Measurements from ENCODE around the gene EHBP1.

Gene EHBP1

GRCh38 chr2:62956651-62957050, 251.1 kb downstream of the EHBP1 start:
- no peak for DNase-seq

DNA sequence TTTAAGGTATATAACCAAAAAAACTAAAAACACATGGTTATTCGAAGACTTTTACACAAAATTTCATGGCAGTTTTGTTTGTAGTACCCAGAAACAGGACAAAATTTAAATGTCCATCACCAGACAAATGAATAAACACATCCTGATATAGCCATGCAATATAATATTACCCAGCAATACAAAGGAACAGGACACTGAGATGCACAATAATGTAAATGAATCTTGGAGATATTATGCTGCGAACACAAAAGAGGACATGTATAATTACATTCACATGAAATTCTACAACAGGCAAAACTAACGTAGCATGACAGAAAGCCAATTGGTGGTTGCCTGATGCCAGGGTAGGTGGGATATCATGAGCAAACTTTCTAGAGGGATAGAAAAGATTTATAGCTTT, 252.7 kb downstream of the EHBP1 start:
- no peak for DNase-seq

GRCh38 chr2:62964050-62964449, 258.5 kb downstream of the EHBP1 start:
- DNase-seq: no peak

- no peak for DNase-seq
These were observed 259.2 kb downstream of the EHBP1 start for GRCh38 chr2:62964671-62965070.

- DNase-seq: no peak
These were observed 261.5 kb downstream of the EHBP1 start for GRCh38 chr2:62966991-62967390.

GRCh38 chr2:62968168-62968567, 262.7 kb downstream of the EHBP1 start:
- DNase-seq: no peak

DNA sequence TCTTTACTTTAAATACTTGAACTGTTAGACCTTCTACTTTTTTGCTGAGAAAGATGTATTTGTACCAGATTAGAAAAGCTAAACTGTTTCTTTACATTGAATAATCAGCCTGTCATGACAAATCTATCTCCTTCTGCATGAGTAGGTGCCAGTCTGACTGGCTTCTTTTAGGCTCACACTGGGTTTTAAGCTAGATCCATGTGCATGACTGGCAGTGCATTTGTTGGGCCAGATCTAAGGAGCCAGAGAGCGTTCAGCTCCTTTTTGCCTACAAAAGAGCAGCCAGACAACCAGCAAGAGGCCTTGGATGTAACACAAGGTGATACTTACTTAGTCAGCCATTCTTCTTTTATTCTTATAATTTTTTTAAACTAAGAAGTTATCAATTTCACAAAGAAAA, 263.2 kb downstream of the EHBP1 start:
- DNase-seq: no peak

DNA sequence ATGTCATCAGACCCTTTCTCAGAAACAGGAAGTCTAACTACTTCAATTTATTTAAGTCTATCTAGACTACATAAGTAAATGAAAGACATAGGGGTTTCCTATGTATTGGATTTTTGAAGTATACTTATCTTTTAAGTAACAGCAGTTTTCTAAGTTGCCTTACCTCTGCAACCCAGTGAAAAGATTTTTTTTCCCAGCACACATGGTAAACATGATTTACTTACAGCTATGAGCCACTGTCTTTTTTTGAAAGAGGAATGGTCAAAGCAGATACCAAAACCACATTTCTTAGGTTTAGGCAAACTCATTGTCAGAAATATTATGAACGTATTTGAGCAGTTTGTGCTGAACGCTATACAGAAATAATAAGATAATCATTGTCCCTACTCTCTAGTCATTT, 266.4 kb downstream of the EHBP1 start:
- DNase-seq: no peak

GRCh38 chr2:62972601-62973000, 267.1 kb downstream of the EHBP1 start:
- DNase-seq: no peak

GRCh38 chr2:62974999-62975398, 269.5 kb downstream of the EHBP1 start:
- DNase-seq: no peak

DNA sequence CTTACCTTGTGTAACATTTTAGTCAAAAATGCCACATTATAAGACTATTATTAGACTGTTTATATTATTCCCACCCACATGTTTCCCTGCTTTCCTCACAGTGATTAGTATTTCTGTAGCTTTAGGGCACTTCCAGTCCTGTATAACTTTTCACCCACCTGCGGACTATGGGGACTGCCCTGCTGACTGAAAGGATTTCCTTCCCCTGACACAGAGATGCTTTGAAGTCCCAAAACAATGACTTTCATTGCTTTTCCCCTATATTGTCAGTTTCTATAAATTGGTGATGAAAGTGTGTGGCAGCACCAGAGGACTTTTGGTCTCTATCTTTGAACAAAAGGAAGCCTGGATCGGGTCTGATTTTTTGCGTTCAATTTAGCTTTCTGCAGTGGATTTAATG, 286.1 kb downstream of the EHBP1 start:
- no peak for DNase-seq

DNA sequence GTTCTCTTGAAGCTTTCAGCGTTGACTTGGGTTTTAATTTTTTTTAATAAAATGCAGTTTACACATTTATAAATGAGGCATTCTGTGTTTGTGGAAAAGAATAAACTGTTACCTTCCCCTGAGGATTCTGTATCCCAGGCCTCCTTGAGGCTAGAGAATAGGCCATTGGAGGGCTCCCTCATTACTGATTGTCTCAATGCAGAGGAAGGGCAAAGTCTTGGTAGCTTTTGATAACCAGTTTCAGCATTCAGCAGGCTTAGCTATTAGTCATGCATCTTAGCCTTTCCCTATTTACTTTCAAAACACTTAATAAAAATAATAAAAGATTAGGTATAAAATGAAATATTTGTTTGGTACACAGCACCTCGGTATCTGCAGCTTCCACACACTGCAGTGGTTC, 287.0 kb downstream of the EHBP1 start:
- DNase-seq: no peak

- DNase-seq: no peak
These were observed 288.7 kb downstream of the EHBP1 start for GRCh38 chr2:62994206-62994605.

DNA sequence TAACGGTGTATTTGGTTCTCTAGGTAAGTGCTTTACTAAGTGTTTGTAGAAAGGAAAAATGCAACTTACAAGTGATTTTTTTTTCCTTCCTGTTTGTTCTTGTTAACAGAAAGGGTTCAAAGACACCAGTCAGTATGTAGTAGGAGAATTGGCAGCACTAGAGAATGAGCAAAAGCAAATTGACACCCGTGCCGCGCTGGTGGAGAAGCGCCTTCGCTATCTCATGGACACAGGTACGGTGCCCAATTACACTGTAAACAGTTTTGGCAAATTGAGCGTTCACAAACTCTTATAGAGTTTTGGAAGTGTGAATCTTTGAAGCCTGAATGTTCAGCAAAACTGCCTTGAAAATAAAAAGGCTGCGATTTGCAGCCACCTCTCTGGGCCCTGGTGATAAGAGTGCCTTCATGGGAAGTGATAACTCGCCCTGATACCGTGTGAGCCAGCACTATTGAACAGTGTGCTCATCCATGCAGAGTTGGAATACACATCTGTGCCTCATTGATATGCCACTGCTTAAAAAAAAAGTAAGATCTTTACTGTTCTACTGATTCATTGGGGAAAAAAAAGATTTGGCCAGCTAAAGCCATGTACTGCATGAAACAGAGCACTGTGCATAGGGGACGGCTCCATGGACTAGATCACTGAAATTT, 291.1 kb downstream of the EHBP1 start:
- no peak for DNase-seq

DNA sequence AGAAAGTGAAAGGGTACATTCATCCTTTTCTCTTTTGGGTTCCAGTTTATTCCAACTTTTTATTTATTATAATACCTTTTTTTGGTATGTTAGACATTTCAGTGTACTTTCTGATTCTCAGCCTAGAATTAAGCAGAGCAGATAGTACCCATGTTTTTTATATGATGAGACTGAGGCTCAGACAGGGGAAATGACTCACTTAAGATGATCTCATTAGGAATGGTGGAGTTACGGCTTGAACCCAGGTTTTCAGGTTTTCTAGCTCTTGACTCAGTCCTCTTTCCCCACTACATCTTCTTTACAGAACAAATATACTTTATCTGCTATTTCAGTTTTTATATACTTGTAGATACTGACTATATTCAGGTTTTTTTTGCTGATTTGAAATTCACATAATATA, 293.4 kb downstream of the EHBP1 start:
- DNase-seq: no peak

DNA sequence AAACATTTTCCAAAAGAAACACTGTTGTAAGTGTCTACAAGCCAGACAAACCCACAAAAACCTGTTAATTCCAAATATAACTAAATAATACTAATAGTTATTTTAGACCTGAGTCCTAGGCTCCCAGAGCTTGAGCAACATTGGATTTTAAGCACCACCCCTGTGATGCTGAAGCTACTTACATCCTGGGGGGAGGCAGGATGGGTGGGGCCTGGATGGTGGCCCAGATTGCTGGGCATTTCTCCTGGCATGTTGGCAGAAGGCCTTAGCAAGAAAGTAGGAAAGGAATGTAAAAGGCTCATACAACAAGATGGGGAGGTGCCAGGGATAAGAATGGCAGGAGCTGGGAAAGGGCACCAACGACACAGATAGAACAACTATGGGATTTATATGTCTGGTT, 294.4 kb downstream of the EHBP1 start:
- DNase-seq: no peak

- no peak for DNase-seq
These were observed 295.3 kb downstream of the EHBP1 start for GRCh38 chr2:63000801-63001200.

GRCh38 chr2:63001576-63001975, 296.1 kb downstream of the EHBP1 start:
- no peak for DNase-seq

- no peak for DNase-seq
These were observed 297.8 kb downstream of the EHBP1 start for GRCh38 chr2:63003351-63003750.

- DNase-seq: no peak
These were observed 302.4 kb downstream of the EHBP1 start for GRCh38 chr2:63007813-63008458.

DNA sequence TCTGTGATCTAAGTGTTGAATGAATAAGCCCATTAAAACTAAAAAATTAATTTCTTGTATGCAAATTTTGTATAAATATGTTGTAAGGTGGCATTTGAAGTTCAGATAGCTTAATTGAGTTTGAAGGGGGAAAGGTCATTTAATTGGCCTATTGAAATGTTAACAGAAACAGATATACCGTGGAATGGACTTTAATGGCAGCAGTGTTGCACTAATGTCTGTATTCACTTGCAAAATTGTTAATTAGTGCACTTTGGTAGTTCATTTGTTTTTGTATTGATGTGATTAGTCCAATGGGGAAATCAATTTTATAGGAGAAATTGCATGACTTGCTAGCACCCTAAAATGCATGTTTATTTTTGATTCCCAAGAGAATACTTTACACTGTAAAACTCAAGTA, 303.3 kb downstream of the EHBP1 start:
- DNase-seq: no peak

- no peak for DNase-seq
These were observed 304.0 kb downstream of the EHBP1 start for GRCh38 chr2:63009490-63009889.

GRCh38 chr2:63012541-63012940, 307.0 kb downstream of the EHBP1 start:
- no peak for DNase-seq

DNA sequence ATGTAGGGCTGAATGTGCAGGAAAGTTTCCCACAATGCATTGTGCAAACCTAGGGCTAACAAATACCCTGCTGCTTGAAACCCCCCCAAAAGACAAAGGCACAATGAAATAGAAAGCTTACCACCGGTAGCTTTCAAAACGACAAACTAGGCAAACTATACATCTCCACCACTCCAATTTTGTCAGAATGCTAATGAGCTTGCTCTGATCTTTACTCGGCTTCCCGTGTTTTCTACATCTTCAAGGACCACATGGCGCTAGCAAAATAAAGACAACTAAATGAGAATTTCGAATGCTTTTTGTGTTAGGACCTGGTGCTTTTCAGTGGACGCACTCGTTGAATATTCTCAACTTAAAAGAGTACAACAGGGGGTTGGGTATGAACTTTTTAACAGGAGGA, 307.9 kb downstream of the EHBP1 start:
- no peak for DNase-seq

DNA sequence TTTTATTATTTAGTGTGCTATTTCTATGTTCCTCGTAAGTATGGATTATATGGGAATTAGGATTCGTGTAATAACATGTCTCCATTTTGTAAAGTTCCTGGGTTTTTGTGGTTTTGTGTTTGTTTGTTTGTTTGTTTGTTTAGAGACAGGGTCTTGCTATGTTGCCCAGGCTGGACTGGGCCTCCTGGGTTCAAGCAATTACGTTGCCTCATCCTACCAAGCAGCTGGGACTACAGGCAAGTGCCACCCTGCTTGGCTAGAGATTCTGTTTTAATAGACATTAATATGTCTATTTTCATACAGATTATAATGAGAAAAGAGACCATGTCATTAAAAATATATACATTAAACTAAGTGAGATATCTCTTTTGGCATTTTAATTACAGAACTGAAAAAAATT, 309.9 kb downstream of the EHBP1 start:
- no peak for DNase-seq

Measured in right kidney (tissue), 1 donor.